Smooth muscle cell of the brain vasculature (primary cell): ENCODE measurements around the gene DOHH.

Experiments
- DNase-seq: peaks from one replicate; pipeline ENCODE4 v3.0.0-alpha.2; 2012; ENCODE audit warnings: low read depth, low spot score

The DOHH gene

GRCh38 chr19:3503036-3503572 is 2.6 kb upstream of the DOHH start:
- DNase-seq: no peak

GRCh38 chr19:3501780-3502179 is 1.3 kb upstream of the DOHH start:
- no peak for DNase-seq

GRCh38 chr19:3499738-3500428 is 591 bp downstream of the DOHH start:
- DNase-seq: no peak

GRCh38 chr19:3497757-3498520 is 2.5 kb downstream of the DOHH start:
- DNase-seq: no peak

GRCh38 chr19:3496392-3497273 is 3.8 kb downstream of the DOHH start:
- no peak for DNase-seq

GRCh38 chr19:3494559-3494958 is 5.9 kb downstream of the DOHH start:
- DNase-seq: no peak

GRCh38 chr19:3494051-3494450 is 6.4 kb downstream of the DOHH start:
- no peak for DNase-seq

GRCh38 chr19:3493651-3494050 is 6.8 kb downstream of the DOHH start:
- DNase-seq: no peak

- no peak for DNase-seq
Observed at GRCh38 chr19:3492919-3493318, 7.6 kb downstream of the DOHH start.

GRCh38 chr19:3492131-3492839 is 8.2 kb downstream of the DOHH start:
- DNase-seq: no peak

- no peak for DNase-seq
Observed at GRCh38 chr19:3491396-3492119, 8.9 kb downstream of the DOHH start.

GRCh38 chr19:3483226-3483628 is 17.2 kb downstream of the DOHH start, which contains the start of gene SMIM44:
SMIM44 (minus strand) TSS chr19:3483441; CDS start chr19:3483403, 38 bp downstream.
- no peak for DNase-seq

- no peak for DNase-seq
Observed at GRCh38 chr19:3482507-3483225, 17.8 kb downstream of the DOHH start.

- no peak for DNase-seq
Observed at GRCh38 chr19:3481241-3482090, 19.0 kb downstream of the DOHH start.

GRCh38 chr19:3480383-3481091 is 19.9 kb downstream of the DOHH start, which contains the start of gene SMIM24:
SMIM24 (minus strand) TSS chr19:3480525; CDS start chr19:3480463, 62 bp downstream.
- no peak for DNase-seq

GRCh38 chr19:3479834-3480215 is 20.6 kb downstream of the DOHH start:
- DNase-seq: no peak

GRCh38 chr19:3479177-3479833 is 21.2 kb downstream of the DOHH start:
- no peak for DNase-seq
